WERI-Rb-1 (cell line): ENCODE measurements around the gene BBS2.
"Not testable (repeated sequence)": the region's sequence is repeated elsewhere in the genome, so short reads cannot be mapped to it uniquely, and the experiment has no call there.

Experiments used
- DNase-seq: peaks from one replicate; pipeline ENCODE4 v3.0.0-alpha.2; 2020
- H3K27ac ChIP-seq: fragments of 250-450 bp; sonication (Bioruptor Pico); 2 replicates; pipeline ENCODE4 v1.5.1; 2020; ENCODE audit warnings: mild to moderate bottlenecking, moderate library complexity
- H3K27me3 ChIP-seq: fragments of 250-450 bp; sonication (Bioruptor Pico); 2 replicates; pipeline ENCODE4 v1.5.1; 2021; ENCODE audit warnings: mild to moderate bottlenecking, low read depth, moderate library complexity; ENCODE audit not compliant: insufficient read depth, severe bottlenecking
- H3K36me3 ChIP-seq: fragments of 250-450 bp; sonication (Bioruptor Pico); 2 replicates; pipeline ENCODE4 v1.5.1; 2020; ENCODE audit warnings: mild to moderate bottlenecking, moderate library complexity
- H3K4me3 ChIP-seq: 2 replicates; pipeline ENCODE4 v1.5.1; 2011; ENCODE audit warnings: low read depth, mild to moderate bottlenecking, control low read depth, low read length
- H3K9me3 ChIP-seq: fragments of 250-450 bp; sonication (Bioruptor Pico); 2 replicates; pipeline ENCODE4 v1.5.1; 2021; ENCODE audit warnings: mild to moderate bottlenecking, moderate library complexity; ENCODE audit not compliant: severe bottlenecking
- CTCF ChIP-seq: IDR thresholded peaks from 2 replicates; pipeline ENCODE4 v1.5.1; 2011; ENCODE audit warnings: low read depth, mild to moderate bottlenecking, control low read depth, inconsistent platforms, low read length

BBS2 gene

GRCh38 chr16:56510544-56510943, 9.3 kb downstream of the BBS2 start:
- Histone ChIP-seq H3K4me3 (no peak overlapping the region), H3K36me3 (peaks cover 30% of the 10 kb centered on the region), H3K27me3 (no peaks in the 10 kb centered on the region), H3K27ac (no peak overlapping the region), H3K9me3 (no peaks in the 10 kb centered on the region)
- TF ChIP-seq CTCF: no peak
- no peak for DNase-seq

- H3K27ac ChIP-seq: no peak overlapping the region
- DNase-seq: no peak
- TF ChIP-seq CTCF: no peak
These were observed 12.9 kb downstream of the BBS2 start for GRCh38 chr16:56506941-56507340.

GRCh38 chr16:56505181-56505580, 14.6 kb downstream of the BBS2 start:
- no peak for DNase-seq
- H3K9me3 ChIP-seq: no peaks in the 10 kb centered on the region
- peaks cover 36% of the 10 kb centered on the region for H3K36me3 ChIP-seq
- H3K27me3 ChIP-seq: no peaks in the 10 kb centered on the region
- H3K27ac ChIP-seq: no peak overlapping the region
- H3K4me3 ChIP-seq: no peak overlapping the region
- TF ChIP-seq CTCF: no peak

More at GRCh38 chr16:56506941-56507340, 12.9 kb downstream of the BBS2 start:
- no peaks in the 10 kb centered on the region for H3K27me3 ChIP-seq
- no peaks in the 10 kb centered on the region for H3K9me3 ChIP-seq
- peaks cover 30% of the 10 kb centered on the region for H3K36me3 ChIP-seq
- no peak overlapping the region for H3K4me3 ChIP-seq

GRCh38 chr16:56493815-56494214, 26.0 kb downstream of the BBS2 start:
- H3K9me3 ChIP-seq: no peaks in the 10 kb centered on the region
- H3K27me3 ChIP-seq: no peaks in the 10 kb centered on the region
- no peak overlapping the region for H3K4me3 ChIP-seq
- DNase-seq: no peak
- peaks cover 16% of the 10 kb centered on the region for H3K36me3 ChIP-seq
- H3K27ac ChIP-seq: no peak overlapping the region
- no peak for TF ChIP-seq CTCF

- Histone ChIP-seq H3K9me3 (no peaks in the 10 kb centered on the region), H3K27ac (no peak overlapping the region), H3K36me3 (peaks cover 13% of the 10 kb centered on the region), H3K27me3 (no peaks in the 10 kb centered on the region), H3K4me3 (no peak overlapping the region)
- no peak for TF ChIP-seq CTCF
- no peak for DNase-seq
These were observed 26.7 kb downstream of the BBS2 start for GRCh38 chr16:56493126-56493525.

- H3K27ac ChIP-seq: no peak overlapping the region
- TF ChIP-seq CTCF: no peak
- no peak overlapping the region for H3K4me3 ChIP-seq
- DNase-seq: no peak
- H3K36me3 ChIP-seq: peaks cover 6% of the 10 kb centered on the region
- no peaks in the 10 kb centered on the region for H3K9me3 ChIP-seq
- no peaks in the 10 kb centered on the region for H3K27me3 ChIP-seq
These were observed 28.1 kb downstream of the BBS2 start for GRCh38 chr16:56491657-56492261.

GRCh38 chr16:56488868-56489267, 31.0 kb downstream of the BBS2 start:
- not testable (repeated sequence) for H3K27ac ChIP-seq, H3K4me3 ChIP-seq, DNase-seq, H3K36me3 ChIP-seq, H3K9me3 ChIP-seq, H3K27me3 ChIP-seq
